Activated CD4-positive, alpha-beta T cell treated with anti-CD3 and anti-CD28 coated beads, Interleukin-2, Interleukin-6, amounts not matched to agents 100 ng/mL and 50 ng/mL, durations not matched to agents 16 hours and 8 hours (primary cell): ENCODE results near the gene DERL2.
"Not testable (repeated sequence)": the region's sequence is repeated elsewhere in the genome, so short reads cannot be mapped to it uniquely, and the experiment has no call there.

Experiments
- DNase-seq: peaks from one replicate; pipeline ENCODE4 v3.0.0-alpha.2; 2020

DERL2 gene

DNA sequence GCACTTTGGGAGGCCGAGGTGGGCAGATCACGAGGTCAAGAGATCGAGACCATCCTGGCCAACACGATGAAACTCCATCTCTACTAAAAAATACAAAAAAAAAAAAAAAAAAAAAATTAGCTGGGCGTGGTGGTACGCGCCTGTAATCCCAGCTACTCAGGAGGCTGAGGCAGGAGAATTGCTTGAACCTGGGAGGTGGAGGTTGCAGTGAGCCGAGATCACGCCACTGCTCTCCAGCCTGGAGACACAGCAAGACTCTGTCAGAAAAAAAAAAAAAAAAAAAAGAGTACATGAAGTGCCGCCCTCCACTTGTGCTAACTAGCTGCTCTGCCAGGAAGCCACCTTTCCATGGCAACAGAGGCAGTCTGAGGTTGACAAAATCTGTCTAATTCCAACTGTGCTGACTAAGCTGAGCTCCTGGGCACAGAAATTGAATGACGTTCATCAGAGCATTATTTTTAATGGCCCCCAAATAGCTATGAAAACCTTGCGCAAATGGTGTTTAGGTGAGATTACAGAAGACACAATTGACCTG is 50.1 kb downstream of the DERL2 start:
- peak; percentile 28 for DNase-seq

DNA sequence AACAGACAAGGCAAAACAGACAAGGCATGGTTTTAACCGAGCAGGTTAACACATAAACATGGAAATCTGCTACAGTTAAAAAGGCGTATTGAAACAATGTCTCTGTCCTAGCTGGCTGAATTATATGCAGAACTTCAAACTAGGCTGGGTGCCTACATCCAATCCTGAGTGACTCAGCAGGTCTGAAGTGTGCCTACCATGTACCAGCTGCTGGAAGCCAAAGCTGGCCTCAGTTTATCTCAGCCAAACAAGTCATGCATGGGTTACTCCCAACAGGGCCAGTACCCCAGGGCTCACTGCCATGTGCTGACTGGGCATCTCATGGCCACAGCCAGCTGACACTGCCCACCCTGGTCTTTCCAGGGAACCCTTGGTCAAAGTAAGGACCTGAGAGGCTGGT is 51.0 kb downstream of the DERL2 start:
- no peak for DNase-seq

DNA sequence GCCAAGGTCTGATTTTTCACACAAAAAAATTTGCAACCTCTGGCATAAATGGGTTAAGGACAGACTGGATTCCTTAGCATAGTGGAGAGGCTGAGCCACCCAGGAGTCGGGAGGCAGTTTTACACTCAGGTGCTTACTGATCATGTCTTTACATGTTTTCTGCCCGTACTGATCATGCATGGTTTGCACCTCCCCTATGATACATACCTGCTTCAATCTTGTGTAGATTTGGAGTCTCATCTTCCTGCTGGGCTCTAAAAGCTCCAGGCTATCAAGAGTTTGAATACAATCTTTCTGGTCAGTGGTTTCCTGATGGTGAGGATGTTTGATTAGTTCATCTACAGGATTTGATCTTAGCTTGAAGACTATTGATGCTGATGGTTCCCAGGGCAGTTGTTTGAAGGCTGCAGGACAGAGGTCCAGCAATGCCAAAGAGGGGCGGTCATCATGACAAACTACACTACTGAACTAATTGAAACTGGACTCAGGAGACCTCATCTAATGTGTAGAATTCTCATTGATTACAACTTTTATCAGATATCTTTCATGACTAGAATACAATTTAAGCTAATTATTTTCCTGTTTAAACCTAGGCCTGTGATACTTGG is 53.9 kb downstream of the DERL2 start:
- DNase-seq = no peak

DNA sequence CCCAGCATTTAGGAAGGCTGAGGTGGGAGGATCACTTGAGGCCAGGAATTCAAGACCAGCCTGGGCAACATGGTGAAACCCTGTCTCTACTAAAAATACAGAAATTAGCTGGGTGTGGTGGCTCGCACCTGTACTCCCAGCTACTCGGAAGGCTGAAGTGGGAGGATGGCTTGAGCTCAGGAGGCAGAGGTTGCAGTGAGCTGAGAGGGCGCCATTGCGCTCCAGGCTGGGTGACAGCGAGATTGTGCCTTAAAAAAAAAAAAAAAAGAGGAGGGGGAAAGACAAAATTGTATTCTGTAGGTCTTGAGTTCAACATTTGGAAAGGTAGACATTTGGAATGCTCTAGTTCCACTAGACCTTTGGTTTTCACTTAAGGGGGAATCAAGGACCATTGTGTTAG is 54.7 kb downstream of the DERL2 start:
- DNase-seq = not testable (repeated sequence)

DNA sequence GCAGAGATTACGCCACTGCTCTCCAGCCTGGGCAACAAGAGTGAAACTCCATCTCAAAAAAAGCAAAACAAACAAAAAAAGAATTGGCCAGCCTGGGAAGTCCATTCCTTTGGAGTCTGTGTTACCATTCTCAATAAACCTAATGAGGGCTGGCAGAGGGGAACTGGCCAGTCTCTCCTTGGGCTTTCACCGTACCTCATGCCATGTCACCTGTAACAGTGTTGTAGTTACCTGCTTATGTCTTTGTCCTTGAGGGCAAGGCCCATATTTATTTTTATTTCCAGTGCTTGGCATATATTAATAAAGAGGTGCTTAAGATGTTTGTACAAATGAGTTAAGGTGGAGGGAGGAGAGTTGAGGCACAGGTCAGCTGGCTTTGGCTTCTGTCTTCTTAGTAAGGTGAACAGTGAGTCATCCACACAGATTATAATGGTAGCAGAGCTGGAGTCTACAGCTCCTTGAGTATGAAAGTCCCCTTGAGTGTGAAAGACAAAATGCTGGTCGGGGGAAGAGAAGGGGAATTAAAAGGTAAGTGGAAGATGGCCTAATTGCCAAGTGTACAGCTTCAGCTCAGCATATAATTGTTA is 55.5 kb downstream of the DERL2 start:
- no peak for DNase-seq

DNA sequence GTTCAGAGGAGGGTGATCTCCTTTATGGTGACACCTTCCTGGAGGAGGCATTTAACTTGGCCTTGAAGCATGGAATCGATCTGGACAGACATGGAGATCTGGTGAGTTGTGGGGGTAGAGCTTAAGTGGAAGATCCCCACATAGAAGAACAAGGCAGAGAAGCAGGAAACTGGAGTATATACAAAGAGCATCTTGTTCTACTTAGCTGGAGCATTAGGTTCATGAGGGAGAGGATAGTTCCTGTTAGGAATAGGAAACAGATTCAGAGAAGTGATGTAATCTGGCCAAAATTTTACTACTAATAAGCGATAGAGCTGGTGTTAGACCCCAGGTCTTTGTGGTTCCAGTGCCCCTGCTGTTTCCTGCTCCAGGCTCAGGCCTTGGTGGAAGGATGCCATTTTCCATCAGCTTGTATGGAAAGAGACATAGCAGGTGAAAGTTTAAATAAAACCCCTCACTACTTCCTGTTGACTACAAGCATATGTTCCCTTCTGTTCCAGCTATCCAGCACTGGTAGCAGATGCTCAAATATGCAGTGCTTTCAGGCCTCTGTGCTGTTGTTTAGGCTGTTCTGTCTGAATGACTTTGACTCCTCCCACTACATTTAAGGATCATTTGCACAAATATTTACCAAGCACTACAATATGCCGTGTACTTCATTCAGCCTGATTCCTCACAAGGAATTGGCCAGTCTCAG is 56.6 kb downstream of the DERL2 start:
- DNase-seq = no peak

DNA sequence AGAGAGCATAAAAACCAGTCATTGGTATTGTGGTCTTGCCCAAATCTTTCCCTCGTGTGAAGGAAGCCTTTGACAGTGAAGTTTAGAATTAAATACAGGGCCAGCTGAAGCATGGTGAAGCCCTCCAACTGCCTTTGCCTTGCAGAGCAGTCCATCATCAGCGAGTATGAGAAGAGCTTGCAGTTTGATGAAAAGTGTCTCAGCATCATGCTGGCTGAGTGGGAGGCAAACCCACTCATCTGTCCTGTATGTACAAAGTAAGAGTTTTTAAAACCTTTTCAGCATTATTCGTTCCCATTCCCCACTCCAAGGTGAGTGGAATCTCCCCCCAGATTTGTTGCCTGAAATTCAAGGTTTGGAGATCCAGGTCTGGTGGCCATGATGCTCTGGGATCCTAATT is 60.2 kb downstream of the DERL2 start:
- DNase-seq = no peak

DNA sequence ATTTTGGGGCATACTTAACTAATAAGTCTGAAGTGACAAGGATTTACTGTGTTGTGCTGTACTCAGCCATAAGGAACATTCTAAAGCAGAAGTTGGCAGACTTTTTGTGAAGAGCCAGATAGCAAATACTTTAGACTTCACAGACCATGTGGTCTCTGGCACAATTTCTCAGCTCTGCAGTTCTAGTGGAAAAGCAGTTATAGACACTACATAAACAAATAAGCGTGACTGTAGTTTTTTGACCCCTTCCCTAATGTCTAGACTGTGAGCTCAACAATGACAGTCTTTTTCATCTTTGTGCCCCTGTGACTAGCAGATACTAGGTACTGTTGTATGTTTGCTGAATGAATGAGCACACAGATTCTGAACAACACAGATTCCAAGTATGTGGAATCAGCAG is 61.1 kb downstream of the DERL2 start:
- DNase-seq = no peak

DNA sequence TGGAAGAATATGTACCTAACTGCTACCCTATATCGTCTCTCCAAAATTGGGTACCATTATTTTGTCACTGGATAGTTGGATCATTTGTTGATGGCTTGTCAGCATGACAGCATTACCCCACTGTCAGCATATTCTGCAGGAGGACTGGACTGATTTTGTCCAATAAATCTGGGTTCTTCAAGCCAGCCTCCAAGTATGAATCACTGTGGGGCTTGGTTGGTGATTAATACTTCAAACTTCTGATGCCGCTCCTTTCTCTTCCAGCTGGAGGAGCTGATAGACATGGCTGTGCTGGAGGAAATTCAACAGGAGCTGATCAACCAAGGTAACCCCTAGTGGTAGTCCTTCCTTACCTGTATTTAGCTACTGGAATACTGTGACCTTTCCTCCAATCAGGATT is 63.5 kb downstream of the DERL2 start:
- no peak for DNase-seq
